GM21737 (cell line): ENCODE data around the gene CT45A8.
"Not testable (repeated sequence)": the region's sequence is repeated elsewhere in the genome, so short reads cannot be mapped to it uniquely, and the experiment has no call there.

Experiments
- ATAC-seq: cut with Tn5 transposase; IDR thresholded peaks from one replicate; pipeline ENCODE4 v1.9.1; 2021; ENCODE audit warnings: mild to moderate bottlenecking, moderate library complexity; ENCODE audit not compliant: unreplicated experiment

Gene CT45A8

GRCh38 chrX:135854438-135854837 lies at the start of gene CT45A8:
Gene CT45A8 (minus strand): TSS chrX:135854538. CDS start chrX:135850783, 3,755 bp downstream.
- ATAC-seq: not testable (repeated sequence)

- no peak for ATAC-seq
Measured at GRCh38 chrX:135893294-135893817, 39.0 kb upstream of the CT45A8 start, which contains the start of the genes CT45A10 and SAGE1. Gene CT45A10 (minus strand): TSS chrX:135893444. CDS start chrX:135885344, 8,100 bp downstream. Gene SAGE1 (plus strand): TSS chrX:135893716. CDS start chrX:135896243, 2,527 bp downstream.

- ATAC-seq: no peak
Measured at GRCh38 chrX:135892781-135893180, 38.4 kb upstream of the CT45A8 start.

GRCh38 chrX:135890087-135890585 lies 35.8 kb upstream of the CT45A8 start:
- ATAC-seq: no peak

- ATAC-seq: not testable (repeated sequence)
Measured at GRCh38 chrX:135888976-135889375, 34.6 kb upstream of the CT45A8 start.

- not testable (repeated sequence) for ATAC-seq
Measured at GRCh38 chrX:135888230-135888629, 33.9 kb upstream of the CT45A8 start.

GRCh38 chrX:135882741-135883140 lies 28.4 kb upstream of the CT45A8 start:
- ATAC-seq: not testable (repeated sequence)

- ATAC-seq: not testable (repeated sequence)
Measured at GRCh38 chrX:135871712-135872111, 17.4 kb upstream of the CT45A8 start, which contains the start of gene CT45A9. Gene CT45A9 (minus strand): TSS chrX:135871812. CDS start chrX:135868061, 3,751 bp downstream.

GRCh38 chrX:135837180-135837579 lies 17.2 kb downstream of the CT45A8 start, which contains the start of gene CT45A7:
Gene CT45A7 (minus strand): TSS chrX:135837280. CDS start chrX:135833533, 3,747 bp downstream.
- ATAC-seq: not testable (repeated sequence)

- ATAC-seq: not testable (repeated sequence)
Measured at GRCh38 chrX:135819912-135820311, 34.4 kb downstream of the CT45A8 start, which contains the start of gene CT45A2. Gene CT45A2 (minus strand): TSS chrX:135820012. CDS start chrX:135816265, 3,747 bp downstream.

- ATAC-seq: not testable (repeated sequence)
Measured at GRCh38 chrX:135802687-135803086, 51.7 kb downstream of the CT45A8 start, which contains the start of gene CT45A6. Gene CT45A6 (minus strand): TSS chrX:135802787. CDS start chrX:135798993, 3,794 bp downstream.
